ENCODE data around the gene PTPRU. TPM values are rescaled to one million over a fixed set of nuclear protein-coding genes. Genes with fewer than 3 reads are reported as not detected.

PTPRU gene
- total and polyA plus RNA-seq, 2 of the 8 experiments (the other 6 are each of a cell fraction or from before 2014, with no cell fraction given): 33.8 to 41.8 TPM

DNA sequence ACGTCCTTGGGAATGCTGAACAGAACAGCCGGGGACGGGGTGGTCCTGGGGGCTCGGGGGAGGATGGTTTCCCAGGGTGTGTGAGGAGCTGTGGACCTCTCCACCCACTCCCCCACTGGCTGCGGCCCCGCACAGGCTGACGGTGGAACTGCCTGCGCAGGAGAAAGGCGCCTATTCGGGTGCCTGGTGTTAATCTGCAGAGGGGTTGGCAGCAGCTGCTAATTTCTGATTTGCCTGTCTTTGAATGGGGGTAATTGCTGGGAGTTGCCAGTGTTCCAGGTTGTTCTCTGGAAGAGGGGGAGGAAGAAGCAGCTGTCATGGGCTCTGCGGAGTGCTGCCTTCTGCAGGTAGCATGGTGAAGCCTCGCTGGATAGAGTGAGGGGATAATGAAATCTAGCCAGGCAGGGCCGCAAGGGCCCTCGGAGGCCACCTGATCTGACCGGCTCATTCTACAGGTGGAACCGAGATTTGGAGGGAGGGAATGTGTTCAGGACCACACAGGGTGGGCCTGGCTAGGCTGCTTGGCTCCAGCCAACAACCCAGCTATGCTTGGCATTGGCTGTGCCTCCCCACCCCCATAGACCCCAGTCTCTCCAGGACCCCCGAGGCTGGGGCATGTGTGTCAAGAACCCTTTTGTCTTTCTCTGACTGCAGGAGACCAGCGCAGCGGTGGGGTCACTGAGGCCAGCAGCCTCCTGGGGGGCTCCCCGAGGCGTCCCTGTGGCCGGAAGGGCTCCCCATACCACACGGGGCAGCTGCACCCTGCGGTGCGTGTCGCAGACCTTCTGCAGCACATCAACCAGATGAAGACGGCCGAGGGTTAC lies 67.1 kb downstream of the PTPRU start (continued):
- TF ChIP-seq, protein P1, sequence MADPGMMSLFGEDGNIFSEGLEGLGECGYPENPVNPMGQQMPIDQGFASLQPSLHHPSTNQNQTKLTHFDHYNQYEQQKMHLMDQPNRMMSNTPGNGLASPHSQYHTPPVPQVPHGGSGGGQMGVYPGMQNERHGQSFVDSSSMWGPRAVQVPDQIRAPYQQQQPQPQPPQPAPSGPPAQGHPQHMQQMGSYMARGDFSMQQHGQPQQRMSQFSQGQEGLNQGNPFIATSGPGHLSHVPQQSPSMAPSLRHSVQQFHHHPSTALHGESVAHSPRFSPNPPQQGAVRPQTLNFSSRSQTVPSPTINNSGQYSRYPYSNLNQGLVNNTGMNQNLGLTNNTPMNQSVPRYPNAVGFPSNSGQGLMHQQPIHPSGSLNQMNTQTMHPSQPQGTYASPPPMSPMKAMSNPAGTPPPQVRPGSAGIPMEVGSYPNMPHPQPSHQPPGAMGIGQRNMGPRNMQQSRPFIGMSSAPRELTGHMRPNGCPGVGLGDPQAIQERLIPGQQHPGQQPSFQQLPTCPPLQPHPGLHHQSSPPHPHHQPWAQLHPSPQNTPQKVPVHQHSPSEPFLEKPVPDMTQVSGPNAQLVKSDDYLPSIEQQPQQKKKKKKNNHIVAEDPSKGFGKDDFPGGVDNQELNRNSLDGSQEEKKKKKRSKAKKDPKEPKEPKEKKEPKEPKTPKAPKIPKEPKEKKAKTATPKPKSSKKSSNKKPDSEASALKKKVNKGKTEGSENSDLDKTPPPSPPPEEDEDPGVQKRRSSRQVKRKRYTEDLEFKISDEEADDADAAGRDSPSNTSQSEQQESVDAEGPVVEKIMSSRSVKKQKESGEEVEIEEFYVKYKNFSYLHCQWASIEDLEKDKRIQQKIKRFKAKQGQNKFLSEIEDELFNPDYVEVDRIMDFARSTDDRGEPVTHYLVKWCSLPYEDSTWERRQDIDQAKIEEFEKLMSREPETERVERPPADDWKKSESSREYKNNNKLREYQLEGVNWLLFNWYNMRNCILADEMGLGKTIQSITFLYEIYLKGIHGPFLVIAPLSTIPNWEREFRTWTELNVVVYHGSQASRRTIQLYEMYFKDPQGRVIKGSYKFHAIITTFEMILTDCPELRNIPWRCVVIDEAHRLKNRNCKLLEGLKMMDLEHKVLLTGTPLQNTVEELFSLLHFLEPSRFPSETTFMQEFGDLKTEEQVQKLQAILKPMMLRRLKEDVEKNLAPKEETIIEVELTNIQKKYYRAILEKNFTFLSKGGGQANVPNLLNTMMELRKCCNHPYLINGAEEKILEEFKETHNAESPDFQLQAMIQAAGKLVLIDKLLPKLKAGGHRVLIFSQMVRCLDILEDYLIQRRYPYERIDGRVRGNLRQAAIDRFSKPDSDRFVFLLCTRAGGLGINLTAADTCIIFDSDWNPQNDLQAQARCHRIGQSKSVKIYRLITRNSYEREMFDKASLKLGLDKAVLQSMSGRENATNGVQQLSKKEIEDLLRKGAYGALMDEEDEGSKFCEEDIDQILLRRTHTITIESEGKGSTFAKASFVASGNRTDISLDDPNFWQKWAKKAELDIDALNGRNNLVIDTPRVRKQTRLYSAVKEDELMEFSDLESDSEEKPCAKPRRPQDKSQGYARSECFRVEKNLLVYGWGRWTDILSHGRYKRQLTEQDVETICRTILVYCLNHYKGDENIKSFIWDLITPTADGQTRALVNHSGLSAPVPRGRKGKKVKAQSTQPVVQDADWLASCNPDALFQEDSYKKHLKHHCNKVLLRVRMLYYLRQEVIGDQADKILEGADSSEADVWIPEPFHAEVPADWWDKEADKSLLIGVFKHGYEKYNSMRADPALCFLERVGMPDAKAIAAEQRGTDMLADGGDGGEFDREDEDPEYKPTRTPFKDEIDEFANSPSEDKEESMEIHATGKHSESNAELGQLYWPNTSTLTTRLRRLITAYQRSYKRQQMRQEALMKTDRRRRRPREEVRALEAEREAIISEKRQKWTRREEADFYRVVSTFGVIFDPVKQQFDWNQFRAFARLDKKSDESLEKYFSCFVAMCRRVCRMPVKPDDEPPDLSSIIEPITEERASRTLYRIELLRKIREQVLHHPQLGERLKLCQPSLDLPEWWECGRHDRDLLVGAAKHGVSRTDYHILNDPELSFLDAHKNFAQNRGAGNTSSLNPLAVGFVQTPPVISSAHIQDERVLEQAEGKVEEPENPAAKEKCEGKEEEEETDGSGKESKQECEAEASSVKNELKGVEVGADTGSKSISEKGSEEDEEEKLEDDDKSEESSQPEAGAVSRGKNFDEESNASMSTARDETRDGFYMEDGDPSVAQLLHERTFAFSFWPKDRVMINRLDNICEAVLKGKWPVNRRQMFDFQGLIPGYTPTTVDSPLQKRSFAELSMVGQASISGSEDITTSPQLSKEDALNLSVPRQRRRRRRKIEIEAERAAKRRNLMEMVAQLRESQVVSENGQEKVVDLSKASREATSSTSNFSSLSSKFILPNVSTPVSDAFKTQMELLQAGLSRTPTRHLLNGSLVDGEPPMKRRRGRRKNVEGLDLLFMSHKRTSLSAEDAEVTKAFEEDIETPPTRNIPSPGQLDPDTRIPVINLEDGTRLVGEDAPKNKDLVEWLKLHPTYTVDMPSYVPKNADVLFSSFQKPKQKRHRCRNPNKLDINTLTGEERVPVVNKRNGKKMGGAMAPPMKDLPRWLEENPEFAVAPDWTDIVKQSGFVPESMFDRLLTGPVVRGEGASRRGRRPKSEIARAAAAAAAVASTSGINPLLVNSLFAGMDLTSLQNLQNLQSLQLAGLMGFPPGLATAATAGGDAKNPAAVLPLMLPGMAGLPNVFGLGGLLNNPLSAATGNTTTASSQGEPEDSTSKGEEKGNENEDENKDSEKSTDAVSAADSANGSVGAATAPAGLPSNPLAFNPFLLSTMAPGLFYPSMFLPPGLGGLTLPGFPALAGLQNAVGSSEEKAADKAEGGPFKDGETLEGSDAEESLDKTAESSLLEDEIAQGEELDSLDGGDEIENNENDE (IDR thresholded peaks at IDR 0.05; ENCODE audit: insufficient replicate concordance, low read length): no peak

Data from H1 (cell line).